ENCODE data around the gene NPB. TPM values are rescaled to one million over a fixed set of nuclear protein-coding genes. Genes with fewer than 3 reads are reported as not detected.

NPB gene
- polyA plus RNA-seq, 1 donor (not counting 4 experiments of a cell fraction or from before 2014, with no cell fraction given) = not detected

DNA sequence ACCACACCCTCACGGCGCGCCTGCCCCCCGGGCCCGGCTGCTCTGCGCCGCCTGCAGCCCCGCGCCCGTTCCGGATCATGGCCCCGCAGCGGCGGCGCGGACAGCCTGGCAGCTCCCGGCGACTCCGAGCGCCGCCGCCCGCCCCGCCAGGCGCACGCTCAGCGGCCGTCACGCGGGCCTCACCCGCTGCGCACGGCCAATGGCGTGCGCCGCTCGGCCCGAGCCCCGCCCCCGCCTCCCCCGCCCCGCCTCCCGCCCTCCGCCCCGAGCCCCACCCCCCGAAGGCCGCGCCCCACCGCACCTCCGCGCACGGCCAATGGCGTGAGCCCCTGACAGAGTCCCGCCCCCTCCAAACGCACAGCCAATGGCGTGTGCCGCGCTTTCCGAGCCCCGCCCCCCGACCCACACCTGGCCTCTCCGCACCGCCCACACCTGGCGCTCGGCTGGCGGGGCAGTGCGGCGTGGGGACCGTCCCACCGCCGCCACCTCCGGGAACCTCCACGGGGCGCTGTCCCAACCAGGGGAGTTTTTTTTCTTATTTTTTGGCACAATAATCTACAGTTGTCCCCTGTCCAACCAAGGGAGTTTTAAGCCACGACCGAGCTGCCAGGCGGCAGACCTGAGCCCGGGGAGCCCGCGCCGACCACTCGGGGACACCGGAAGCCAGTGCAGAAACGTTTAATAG lies 9.4 kb downstream of the NPB start, which contains the start of gene PCYT2:
Gene PCYT2 (minus strand): TSS at position 123 of the 685 bp plus-strand sequence. CDS start 44 bp downstream, at position 79.
- Histone ChIP-seq H3K4me1 (ENCODE audit: control insufficient read depth, extremely low read depth, insufficient read depth, low read length) (peaks cover 27% of the 10 kb centered on the region), H3K4me2 (ENCODE audit: control insufficient read depth, extremely low read depth, insufficient read depth, low read depth, low read length) (peak within 1 kb of the TSS; percentile 59)

DNA sequence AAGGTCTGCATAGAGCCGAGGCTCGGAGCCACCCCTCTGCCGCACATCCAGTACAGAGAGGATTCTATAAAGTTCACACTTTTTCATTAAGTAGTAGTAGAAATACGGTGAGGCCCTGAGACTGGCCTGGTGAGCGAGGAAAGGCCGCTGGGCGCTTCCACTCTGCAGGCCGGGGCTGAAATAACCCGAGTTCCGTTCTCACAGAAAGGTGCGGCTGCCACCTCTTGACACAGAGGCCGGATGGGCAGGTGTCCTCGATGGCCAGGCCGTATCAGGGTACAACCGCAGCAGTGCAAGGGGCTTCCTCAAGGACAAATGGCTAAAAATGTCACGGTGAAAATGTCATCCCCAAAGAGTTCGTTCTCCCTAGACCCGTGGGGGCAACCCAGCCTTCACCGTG lies 9.9 kb downstream of the NPB start:
- Histone ChIP-seq H3K4me2 (ENCODE audit: control insufficient read depth, extremely low read depth, insufficient read depth, low read depth, low read length) (peak overlapping the region; percentile 46), H3K36me3 (ENCODE audit: control insufficient read depth in 2 of 2, extremely low read depth in 1 of 2, insufficient read depth in 2 of 2, low read length in 2 of 2) (peaks cover 34 to 40% of the 10 kb centered on the region in 2 experiments), H3K27ac (ENCODE audit: control insufficient read depth, insufficient read depth, low read length) (no peak overlapping the region), H2AFZ (ENCODE audit: control insufficient read depth, low read length) (no peak overlapping the region), H3K4me3 (ENCODE audit: control insufficient read depth in 2 of 3, extremely low read depth in 1 of 3, insufficient read depth in 2 of 3, low read depth in 1 of 3, low read length in 3 of 3) (no peak overlapping the region), H4K20me1 (ENCODE audit: control insufficient read depth, extremely low read depth, insufficient read depth, low read length) (peaks cover 6% of the 10 kb centered on the region), H3K9ac (ENCODE audit: control insufficient read depth, extremely low read depth, insufficient read depth, low read length) (no peak overlapping the region), H3K9me3 (ENCODE audit: control insufficient read depth, low read depth, low read length) (no peaks in the 10 kb centered on the region), H3K79me2 (ENCODE audit: control insufficient read depth, insufficient read depth, low read length) (peaks cover 28% of the 10 kb centered on the region), H3K4me1 (ENCODE audit: control insufficient read depth, extremely low read depth, insufficient read depth, low read length) (peaks cover 33% of the 10 kb centered on the region), H3K27me3 (ENCODE audit: control insufficient read depth, extremely low read depth, insufficient read depth, low read length) (no peaks in the 10 kb centered on the region), H3K9me1 (ENCODE audit: control insufficient read depth, extremely low read depth, insufficient read depth, low read length) (peaks cover 7% of the 10 kb centered on the region)
- dilution Hi-C loops (cut with MboI; ENCODE audit: extremely low pct_ligation_motif_present, low sequenced_read_pairs) = no loop called here
- TF ChIP-seq, protein P1, sequence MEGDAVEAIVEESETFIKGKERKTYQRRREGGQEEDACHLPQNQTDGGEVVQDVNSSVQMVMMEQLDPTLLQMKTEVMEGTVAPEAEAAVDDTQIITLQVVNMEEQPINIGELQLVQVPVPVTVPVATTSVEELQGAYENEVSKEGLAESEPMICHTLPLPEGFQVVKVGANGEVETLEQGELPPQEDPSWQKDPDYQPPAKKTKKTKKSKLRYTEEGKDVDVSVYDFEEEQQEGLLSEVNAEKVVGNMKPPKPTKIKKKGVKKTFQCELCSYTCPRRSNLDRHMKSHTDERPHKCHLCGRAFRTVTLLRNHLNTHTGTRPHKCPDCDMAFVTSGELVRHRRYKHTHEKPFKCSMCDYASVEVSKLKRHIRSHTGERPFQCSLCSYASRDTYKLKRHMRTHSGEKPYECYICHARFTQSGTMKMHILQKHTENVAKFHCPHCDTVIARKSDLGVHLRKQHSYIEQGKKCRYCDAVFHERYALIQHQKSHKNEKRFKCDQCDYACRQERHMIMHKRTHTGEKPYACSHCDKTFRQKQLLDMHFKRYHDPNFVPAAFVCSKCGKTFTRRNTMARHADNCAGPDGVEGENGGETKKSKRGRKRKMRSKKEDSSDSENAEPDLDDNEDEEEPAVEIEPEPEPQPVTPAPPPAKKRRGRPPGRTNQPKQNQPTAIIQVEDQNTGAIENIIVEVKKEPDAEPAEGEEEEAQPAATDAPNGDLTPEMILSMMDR (optimal IDR thresholded peaks at IDR 0.05 in 1 of 3, IDR thresholded peaks at IDR 0.05 in 1 of 3, conservative IDR thresholded peaks at IDR 0.05 in 1 of 3; ENCODE audit: extremely low read depth in 1 of 3, insufficient read depth in 2 of 3, low read length in 3 of 3) = no peak
- TF ChIP-seq EZH2 (IDR thresholded peaks at IDR 0.05; ENCODE audit: low read length) = no peak
- FAIRE-seq = no peak
- DNase-seq (ENCODE audit: low read depth, low spot score) = no peak

More for the DNA sequence above, 9.4 kb downstream of the NPB start, which contains the start of gene PCYT2:
- Histone ChIP-seq H3K9ac (ENCODE audit: control insufficient read depth, extremely low read depth, insufficient read depth, low read length) (peak within 1 kb of the TSS; percentile 78), H2AFZ (ENCODE audit: control insufficient read depth, low read length) (peak within 1 kb of the TSS; percentile 43), H3K27me3 (ENCODE audit: control insufficient read depth, extremely low read depth, insufficient read depth, low read length) (no peaks in the 10 kb centered on the region), H3K9me3 (ENCODE audit: control insufficient read depth, low read depth, low read length) (no peaks in the 10 kb centered on the region), H3K4me3 (ENCODE audit: control insufficient read depth in 2 of 3, extremely low read depth in 1 of 3, insufficient read depth in 2 of 3, low read depth in 1 of 3, low read length in 3 of 3) (peak within 1 kb of the TSS; percentile 67 to 90 (median 83)), H3K27ac (ENCODE audit: control insufficient read depth, insufficient read depth, low read length) (peak within 1 kb of the TSS; percentile 58), H3K79me2 (ENCODE audit: control insufficient read depth, insufficient read depth, low read length) (peaks cover 26% of the 10 kb centered on the region), H3K9me1 (ENCODE audit: control insufficient read depth, extremely low read depth, insufficient read depth, low read length) (peaks cover 7% of the 10 kb centered on the region), H4K20me1 (ENCODE audit: control insufficient read depth, extremely low read depth, insufficient read depth, low read length) (peaks cover 3% of the 10 kb centered on the region), H3K36me3 (ENCODE audit: control insufficient read depth in 2 of 2, extremely low read depth in 1 of 2, insufficient read depth in 2 of 2, low read length in 2 of 2) (peaks cover 35 to 42% of the 10 kb centered on the region in 2 experiments)
- dilution Hi-C loops (cut with MboI; ENCODE audit: extremely low pct_ligation_motif_present, low sequenced_read_pairs) = no loop called here
- DNase-seq (ENCODE audit: low read depth, low spot score) = no peak
- no peak for TF ChIP-seq EZH2 (IDR thresholded peaks at IDR 0.05; ENCODE audit: low read length)
- TF ChIP-seq, protein P1 (optimal IDR thresholded peaks at IDR 0.05 in 1 of 3, IDR thresholded peaks at IDR 0.05 in 1 of 3, conservative IDR thresholded peaks at IDR 0.05 in 1 of 3; ENCODE audit: extremely low read depth in 1 of 3, insufficient read depth in 2 of 3, low read length in 3 of 3) = no peak
- FAIRE-seq = no peak
